Fibroblast of lung (primary cell): ENCODE measurements around the gene ADGRB3. TPM values are rescaled to one million over a fixed set of nuclear protein-coding genes. Genes with fewer than 3 reads are reported as not detected.

ENCODE experiments used
- DNase-seq, 2 donors: peaks; one replicate each; pipeline versions ENCODE4 v3.0.0 to v3.0.0-alpha.2; 2010; ENCODE audit warnings: low read depth in 2 of 2
- H2AFZ ChIP-seq: 2 replicates; pipeline ENCODE4 v1.5.1; 2012; ENCODE audit warnings: low read length, control low read depth, inconsistent platforms
- H3K27ac ChIP-seq: 2 replicates; pipeline ENCODE4 v1.5.1; 2011; ENCODE audit warnings: low read length, control low read depth; ENCODE audit not compliant: insufficient read depth
- H3K27me3 ChIP-seq: 2 replicates; pipeline ENCODE4 v1.5.1; 2011; ENCODE audit warnings: mild to moderate bottlenecking, low read length; ENCODE audit not compliant: control insufficient read depth, insufficient read depth
- H3K36me3 ChIP-seq: 2 replicates; pipeline ENCODE4 v1.5.1; 2011; ENCODE audit warnings: low read length; ENCODE audit not compliant: control insufficient read depth, insufficient read depth
- H3K4me1 ChIP-seq: 2 replicates; pipeline ENCODE4 v1.5.1; 2011; ENCODE audit warnings: low read length; ENCODE audit not compliant: control insufficient read depth, insufficient read depth; ENCODE audit errors: extremely low read depth
- H3K4me2 ChIP-seq: 2 replicates; pipeline ENCODE4 v1.5.1; 2011; ENCODE audit warnings: low read length, control low read depth; ENCODE audit not compliant: insufficient read depth; ENCODE audit errors: extremely low read depth
- H3K4me3 ChIP-seq, 4 experiments: fragments of 200-600 bp in 1 of 4; sonication (generic) in 1 of 4; replicated peaks in 1 of 4; 2 replicates each; pipeline ENCODE4 v1.5.1; 2011 to 2016; ENCODE audit warnings: low read length in 4 of 4, low read depth in 3 of 4, mild to moderate bottlenecking in 3 of 4, control low read depth in 2 of 4, inconsistent platforms in 1 of 4, mixed read lengths in 1 of 4; ENCODE audit not compliant: insufficient read depth in 1 of 4; ENCODE audit errors: control extremely low read depth in 1 of 4
- H3K79me2 ChIP-seq: 2 replicates; pipeline ENCODE4 v1.5.1; 2012; ENCODE audit warnings: mild to moderate bottlenecking, low read length, inconsistent platforms; ENCODE audit not compliant: control insufficient read depth, insufficient read depth
- H3K9ac ChIP-seq: 2 replicates; pipeline ENCODE4 v1.5.1; 2011; ENCODE audit warnings: mild to moderate bottlenecking, low read length, control low read depth; ENCODE audit not compliant: insufficient read depth
- H3K9me3 ChIP-seq: 2 replicates; pipeline ENCODE4 v1.5.1; 2012; ENCODE audit warnings: low read depth, low read length; ENCODE audit not compliant: control insufficient read depth, insufficient read depth
- H4K20me1 ChIP-seq: 2 replicates; pipeline ENCODE4 v1.5.1; 2011; ENCODE audit warnings: low read length; ENCODE audit not compliant: control insufficient read depth, insufficient read depth; ENCODE audit errors: extremely low read depth
- EZH2 ChIP-seq: IDR thresholded peaks from 2 replicates; pipeline ENCODE4 v1.5.1; 2012; ENCODE audit warnings: low read length, control low read depth, mild to moderate bottlenecking; ENCODE audit errors: missing control alignments
- polyA plus RNA-seq, 2 donors: library from polyadenylated mRNA; depleted of rRNA in 1 of 2; stranded (reverse) in 1 of 2; unstranded in 1 of 2; fragments of >200 nt; gene quantifications; 2 replicates each; pipeline ENCODE4 v1.2.1, GENCODE V29; 2011 to 2012; ENCODE audit warnings: missing spikeins in 1 of 2
- total RNA-seq: library from RNA; depleted of rRNA; stranded (reverse); fragments of >200 nt; gene quantifications from 2 replicates; pipeline ENCODE4 v1.2.1, GENCODE V29; 2014
- TF ChIP-seq, protein P1 (sequence below), 2 donors: IDR thresholded peaks in 1 of 2; conservative IDR thresholded peaks in 1 of 2; 1 replicate in 1 of 2; 2 replicates in 1 of 2; pipeline ENCODE4 v1.5.1; 2011 to 2012; ENCODE audit warnings: low read length in 2 of 2, control low read depth in 1 of 2, inconsistent platforms in 1 of 2, low read depth in 1 of 2, mild to moderate bottlenecking in 1 of 2

ADGRB3 gene
- total and polyA plus RNA-seq, 2 donors (not counting 1 experiment from before 2014, with no cell fraction given): 0.33 TPM; not detected in 1

DNA sequence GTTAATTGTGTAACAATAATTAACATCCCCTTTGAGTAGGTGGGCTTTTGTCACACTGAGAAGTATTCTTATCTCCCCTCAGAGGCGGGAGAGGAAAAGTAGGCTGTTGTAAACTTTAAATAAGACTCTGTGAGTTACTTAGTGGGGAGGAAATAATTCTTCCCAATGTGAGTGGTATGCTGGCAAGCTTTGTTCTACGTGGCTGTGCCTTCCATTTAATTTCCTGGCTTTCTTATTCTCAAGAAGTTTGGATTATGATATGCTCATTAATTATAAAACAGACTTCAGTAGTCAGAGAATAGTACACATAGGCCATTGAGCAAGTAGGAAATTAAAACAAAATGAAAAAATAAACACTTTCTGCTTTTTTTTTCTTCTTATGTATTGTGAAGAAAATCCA is 19.1 kb downstream of the ADGRB3 start:
- H4K20me1 ChIP-seq: no peaks in the 10 kb centered on the region
- no peaks in the 10 kb centered on the region for H3K9me3 ChIP-seq
- H2AFZ ChIP-seq: no peak overlapping the region
- no peak overlapping the region for H3K27ac ChIP-seq
- DNase-seq: no peak
- H3K4me3 ChIP-seq: no peak overlapping the region
- no peak for TF ChIP-seq EZH2
- TF ChIP-seq, protein P1, sequence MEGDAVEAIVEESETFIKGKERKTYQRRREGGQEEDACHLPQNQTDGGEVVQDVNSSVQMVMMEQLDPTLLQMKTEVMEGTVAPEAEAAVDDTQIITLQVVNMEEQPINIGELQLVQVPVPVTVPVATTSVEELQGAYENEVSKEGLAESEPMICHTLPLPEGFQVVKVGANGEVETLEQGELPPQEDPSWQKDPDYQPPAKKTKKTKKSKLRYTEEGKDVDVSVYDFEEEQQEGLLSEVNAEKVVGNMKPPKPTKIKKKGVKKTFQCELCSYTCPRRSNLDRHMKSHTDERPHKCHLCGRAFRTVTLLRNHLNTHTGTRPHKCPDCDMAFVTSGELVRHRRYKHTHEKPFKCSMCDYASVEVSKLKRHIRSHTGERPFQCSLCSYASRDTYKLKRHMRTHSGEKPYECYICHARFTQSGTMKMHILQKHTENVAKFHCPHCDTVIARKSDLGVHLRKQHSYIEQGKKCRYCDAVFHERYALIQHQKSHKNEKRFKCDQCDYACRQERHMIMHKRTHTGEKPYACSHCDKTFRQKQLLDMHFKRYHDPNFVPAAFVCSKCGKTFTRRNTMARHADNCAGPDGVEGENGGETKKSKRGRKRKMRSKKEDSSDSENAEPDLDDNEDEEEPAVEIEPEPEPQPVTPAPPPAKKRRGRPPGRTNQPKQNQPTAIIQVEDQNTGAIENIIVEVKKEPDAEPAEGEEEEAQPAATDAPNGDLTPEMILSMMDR (conservative IDR thresholded peaks at IDR 0.05 in 1 of 2, IDR thresholded peaks at IDR 0.05 in 1 of 2; ENCODE audit: low read depth in 1 of 2, low read length in 2 of 2): no peak
- no peaks in the 10 kb centered on the region for H3K4me1 ChIP-seq
- H3K9ac ChIP-seq: no peak overlapping the region
- no peaks in the 10 kb centered on the region for H3K27me3 ChIP-seq
- H3K36me3 ChIP-seq: no peaks in the 10 kb centered on the region
- H3K4me2 ChIP-seq: no peak overlapping the region
- H3K79me2 ChIP-seq: no peaks in the 10 kb centered on the region

- Histone ChIP-seq H2AFZ (no peak overlapping the region), H3K79me2 (no peaks in the 10 kb centered on the region), H3K4me1 (no peaks in the 10 kb centered on the region), H3K36me3 (no peaks in the 10 kb centered on the region), H3K4me2 (no peak overlapping the region), H4K20me1 (no peaks in the 10 kb centered on the region), H3K9me3 (no peaks in the 10 kb centered on the region), H3K9ac (no peak overlapping the region), H3K27me3 (no peaks in the 10 kb centered on the region), H3K27ac (no peak overlapping the region), H3K4me3 (no peak overlapping the region)
- no peak for DNase-seq
- TF ChIP-seq EZH2: no peak
- TF ChIP-seq, protein P1 (conservative IDR thresholded peaks at IDR 0.05 in 1 of 2, IDR thresholded peaks at IDR 0.05 in 1 of 2; ENCODE audit: low read depth in 1 of 2, low read length in 2 of 2): no peak
Measured at GRCh38 chr6:68655028-68655427, 19.9 kb downstream of the ADGRB3 start.

GRCh38 chr6:68657374-68658139 is 22.5 kb downstream of the ADGRB3 start:
- no peak overlapping the region for H3K4me3 ChIP-seq
- H3K79me2 ChIP-seq: no peaks in the 10 kb centered on the region
- H3K36me3 ChIP-seq: no peaks in the 10 kb centered on the region
- no peaks in the 10 kb centered on the region for H3K4me1 ChIP-seq
- H4K20me1 ChIP-seq: no peaks in the 10 kb centered on the region
- no peak overlapping the region for H3K9ac ChIP-seq
- H3K27ac ChIP-seq: no peak overlapping the region
- no peak for DNase-seq
- TF ChIP-seq, protein P1 (conservative IDR thresholded peaks at IDR 0.05 in 1 of 2, IDR thresholded peaks at IDR 0.05 in 1 of 2; ENCODE audit: low read depth in 1 of 2, low read length in 2 of 2): no peak
- TF ChIP-seq EZH2: no peak
- H2AFZ ChIP-seq: no peak overlapping the region
- H3K4me2 ChIP-seq: no peak overlapping the region
- H3K9me3 ChIP-seq: no peaks in the 10 kb centered on the region
- H3K27me3 ChIP-seq: no peaks in the 10 kb centered on the region
